Testis (tissue), 3 donors: Measurements from ENCODE around the gene SVEP1. TPM values are rescaled to one million over a fixed set of nuclear protein-coding genes. Genes with fewer than 3 reads are reported as not detected.

ENCODE experiments used
- DNase-seq: peaks from one replicate; pipeline ENCODE4 v3.0.0-alpha.2; 2019
- H3K27ac ChIP-seq, 2 donors: fragments of 200-600 bp; sonication (generic); one replicate each; pipeline ENCODE4 v1.5.1; 2019
- H3K27me3 ChIP-seq: fragments of 200-600 bp; sonication (generic); one replicate; pipeline ENCODE4 v1.5.1; 2019
- H3K36me3 ChIP-seq: fragments of 200-600 bp; sonication (generic); one replicate; pipeline ENCODE4 v1.5.1; 2017; ENCODE audit warnings: low read depth; ENCODE audit errors: missing control alignments
- H3K4me1 ChIP-seq: fragments of 200-600 bp; sonication (generic); one replicate; pipeline ENCODE4 v1.5.1; 2019
- H3K4me3 ChIP-seq, 2 donors: fragments of 200-600 bp; sonication (generic); one replicate each; pipeline ENCODE4 v1.5.1; 2017 to 2019
- H3K9me3 ChIP-seq: fragments of 200-600 bp; sonication (generic); one replicate; pipeline ENCODE4 v1.5.1; 2017
- POLR2A ChIP-seq: fragments of 450-650 bp; IDR thresholded peaks from one replicate; pipeline ENCODE4 v1.6.1; 2017; ENCODE audit warnings: antibody characterized with exemption, mild to moderate bottlenecking, moderate library complexity
- WGBS, 2 donors: methylation state at CpG; one replicate each; pipeline ENCODE4 v1.1.5; 2018; 5-methylcytosine and 5-hydroxymethylcytosine counted together
- intact Hi-C: fragments of 100-400 bp; cut with DNase I; formaldehyde crosslinking; loops from one replicate; pipeline ENCODE4 v1.15.1; 2023; ENCODE audit warnings: low total_unique reads
- polyA plus RNA-seq: library from polyadenylated mRNA; stranded (reverse); fragments of 350-450 nt; fragmentation: Illumina TruSeq; extraction: RNeasy Lipid Tissue Mini Kit (QIAGEN cat#74804); gene quantifications from one replicate; pipeline ENCODE4 v1.2.3, GENCODE V29; 2014; ENCODE audit warnings: low read depth, low replicate concordance; ENCODE audit not compliant: insufficient read depth
- total RNA-seq, 2 donors: library from RNA; depleted of rRNA; stranded (reverse); fragments of >200 nt; gene quantifications; one replicate each; pipeline ENCODE4 v1.2.3, GENCODE V29; 2016
- TF ChIP-seq, protein P1 (sequence below), 3 experiments: fragments of 450-650 bp in 2 of 3; fragments of 200-600 bp in 1 of 3; sonication (generic) in 1 of 3; IDR thresholded peaks; one replicate each; pipeline ENCODE4 v1.5.1; 2016 to 2019; ENCODE audit warnings: antibody characterized with exemption in 3 of 3, mild to moderate bottlenecking in 2 of 3, moderate library complexity in 1 of 3

SVEP1 gene
- total and polyA plus RNA-seq, 3 donors from 2014 or later: 4.6 to 7.9 (median 6.9) TPM

DNA sequence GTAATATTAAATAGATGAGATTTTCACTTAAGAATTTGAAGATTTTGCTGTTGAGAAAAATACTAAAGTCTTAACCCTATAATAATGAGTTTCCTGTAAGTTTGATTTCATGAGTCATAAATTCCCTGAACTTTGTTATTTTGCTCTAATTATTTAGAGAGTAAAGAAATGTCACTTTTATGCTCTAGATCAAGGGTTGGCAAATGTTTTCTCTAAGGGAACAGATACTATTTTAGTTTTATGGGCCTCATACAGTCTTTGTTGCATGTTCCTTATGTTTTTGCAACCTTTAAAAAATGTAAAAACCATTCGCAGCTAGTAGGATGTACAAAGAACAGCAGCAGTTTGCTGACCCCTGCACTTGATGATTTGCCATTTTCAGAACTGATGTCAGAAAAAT lies 241.4 kb downstream of the SVEP1 start:
- Histone ChIP-seq H3K4me3 (no peak overlapping the region), H3K27ac (no peak overlapping the region), H3K36me3 (no peaks in the 10 kb centered on the region), H3K27me3 (no peaks in the 10 kb centered on the region), H3K9me3 (no peaks in the 10 kb centered on the region), H3K4me1 (no peaks in the 10 kb centered on the region)
- WGBS, 2 donors: 62 to 74% methylated on average over 1 of the region's 1 CpG
- DNase-seq: no peak
- intact Hi-C loops: no loop called here
- no peak for TF ChIP-seq POLR2A
- TF ChIP-seq, protein P1, sequence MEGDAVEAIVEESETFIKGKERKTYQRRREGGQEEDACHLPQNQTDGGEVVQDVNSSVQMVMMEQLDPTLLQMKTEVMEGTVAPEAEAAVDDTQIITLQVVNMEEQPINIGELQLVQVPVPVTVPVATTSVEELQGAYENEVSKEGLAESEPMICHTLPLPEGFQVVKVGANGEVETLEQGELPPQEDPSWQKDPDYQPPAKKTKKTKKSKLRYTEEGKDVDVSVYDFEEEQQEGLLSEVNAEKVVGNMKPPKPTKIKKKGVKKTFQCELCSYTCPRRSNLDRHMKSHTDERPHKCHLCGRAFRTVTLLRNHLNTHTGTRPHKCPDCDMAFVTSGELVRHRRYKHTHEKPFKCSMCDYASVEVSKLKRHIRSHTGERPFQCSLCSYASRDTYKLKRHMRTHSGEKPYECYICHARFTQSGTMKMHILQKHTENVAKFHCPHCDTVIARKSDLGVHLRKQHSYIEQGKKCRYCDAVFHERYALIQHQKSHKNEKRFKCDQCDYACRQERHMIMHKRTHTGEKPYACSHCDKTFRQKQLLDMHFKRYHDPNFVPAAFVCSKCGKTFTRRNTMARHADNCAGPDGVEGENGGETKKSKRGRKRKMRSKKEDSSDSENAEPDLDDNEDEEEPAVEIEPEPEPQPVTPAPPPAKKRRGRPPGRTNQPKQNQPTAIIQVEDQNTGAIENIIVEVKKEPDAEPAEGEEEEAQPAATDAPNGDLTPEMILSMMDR (IDR thresholded peaks at IDR 0.05): no peak

DNA sequence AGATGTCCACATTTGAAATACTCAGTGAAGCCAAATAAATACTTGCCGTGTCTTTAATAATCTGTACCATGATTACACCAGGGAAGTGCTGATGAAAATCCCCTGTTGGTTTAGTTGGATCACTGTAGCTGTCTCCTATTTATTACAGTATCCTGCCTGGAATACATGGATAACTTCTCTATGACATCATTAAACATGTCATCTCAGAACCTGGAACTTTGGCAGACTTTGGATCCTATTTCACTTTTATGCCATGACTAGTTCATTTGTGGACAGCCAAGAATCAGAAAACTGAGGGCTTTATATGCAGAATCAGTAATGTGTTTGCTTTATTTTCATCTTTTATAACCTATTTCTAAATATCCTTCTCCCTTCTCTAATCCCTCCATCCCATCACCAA lies 241.8 kb downstream of the SVEP1 start, which contains the start of gene TXNDC8:
Gene TXNDC8, minus strand, starts transcription at position 137 of the 400 bp plus-strand sequence.
- H3K4me3 ChIP-seq: no peak within 1 kb of the TSS
- H3K27ac ChIP-seq: no peak within 1 kb of the TSS
- WGBS, 2 donors: 68 to 73% methylated on average over 1 of the region's 1 CpG
- TF ChIP-seq POLR2A: no peak
- TF ChIP-seq, protein P1 (IDR thresholded peaks at IDR 0.05): no peak
- H3K9me3 ChIP-seq: no peaks in the 10 kb centered on the region
- H3K36me3 ChIP-seq: no peaks in the 10 kb centered on the region
- intact Hi-C loops: no loop called here
- H3K4me1 ChIP-seq: no peaks in the 10 kb centered on the region
- no peak for DNase-seq
- no peaks in the 10 kb centered on the region for H3K27me3 ChIP-seq

DNA sequence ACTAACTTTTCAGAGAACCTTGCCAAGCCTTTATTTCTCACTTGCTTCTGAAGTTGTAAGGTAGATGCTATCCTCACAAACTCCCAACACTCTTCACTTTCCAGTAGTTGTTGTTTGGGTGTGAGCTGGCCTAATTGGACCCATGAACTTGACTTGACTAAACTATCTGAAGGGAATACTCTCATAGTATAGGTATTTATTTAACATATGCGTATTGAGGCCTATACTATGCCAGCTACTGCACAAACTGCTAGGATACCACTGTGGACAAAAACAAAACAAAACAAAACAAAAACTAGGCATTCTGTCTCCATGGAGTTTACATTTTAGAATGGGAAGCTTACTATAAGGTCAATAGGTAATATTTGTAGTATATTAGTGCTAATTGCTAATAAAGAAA lies 243.2 kb downstream of the SVEP1 start:
- no peaks in the 10 kb centered on the region for H3K36me3 ChIP-seq
- 95 to 100% methylated on average over 1 of the region's 1 CpG for WGBS, 2 donors
- TF ChIP-seq POLR2A: no peak
- TF ChIP-seq, protein P1 (IDR thresholded peaks at IDR 0.05): no peak
- H3K4me3 ChIP-seq: no peak overlapping the region
- intact Hi-C loops: no loop called here
- H3K27ac ChIP-seq: no peak overlapping the region
- H3K4me1 ChIP-seq: no peaks in the 10 kb centered on the region
- no peaks in the 10 kb centered on the region for H3K27me3 ChIP-seq
- DNase-seq: no peak
- H3K9me3 ChIP-seq: no peaks in the 10 kb centered on the region

DNA sequence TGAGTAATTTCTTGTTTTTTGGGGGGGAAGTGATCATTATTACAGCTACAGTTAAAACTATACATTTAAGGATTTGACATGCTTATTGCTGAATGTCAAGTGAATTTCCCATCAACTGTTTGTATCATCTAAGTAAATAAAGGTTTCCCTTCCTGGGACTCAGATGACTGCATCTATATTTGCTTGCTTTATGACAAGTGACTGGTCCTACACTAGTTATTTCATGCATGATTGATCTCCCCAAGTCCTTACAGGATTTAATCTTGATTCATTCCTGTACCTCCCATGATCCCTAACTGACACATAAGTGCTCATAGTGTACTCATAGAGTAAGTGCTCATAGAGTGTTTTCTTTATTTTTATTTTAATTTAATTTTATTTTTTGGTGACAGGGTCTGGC lies 244.7 kb downstream of the SVEP1 start:
- Histone ChIP-seq H3K4me3 (no peak overlapping the region), H3K27ac (no peak overlapping the region), H3K27me3 (no peaks in the 10 kb centered on the region), H3K4me1 (no peaks in the 10 kb centered on the region), H3K36me3 (no peaks in the 10 kb centered on the region), H3K9me3 (no peaks in the 10 kb centered on the region)
- DNase-seq: no peak
- TF ChIP-seq, protein P1 (IDR thresholded peaks at IDR 0.05): no peak
- no peak for TF ChIP-seq POLR2A
- intact Hi-C loops: no loop called here

DNA sequence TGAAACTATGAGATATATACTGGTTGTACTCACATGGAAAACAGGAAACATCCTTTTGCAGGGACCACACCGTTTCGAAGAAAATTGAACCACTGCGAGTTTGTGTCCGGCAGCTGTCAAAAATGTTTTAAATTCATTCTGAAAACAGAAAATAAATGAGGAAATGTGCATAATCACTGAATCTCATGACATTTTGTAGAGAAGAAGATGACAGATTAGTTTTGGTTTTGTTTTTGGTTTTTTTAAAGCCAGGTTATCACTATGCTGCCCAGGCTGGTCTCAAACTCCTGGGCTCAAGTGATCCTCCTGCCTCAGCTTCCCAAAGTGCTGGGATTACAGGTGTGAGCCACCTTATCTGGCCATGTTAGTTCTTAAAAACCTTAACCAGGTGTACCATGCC lies 245.4 kb downstream of the SVEP1 start:
- Histone ChIP-seq H3K4me1 (no peaks in the 10 kb centered on the region), H3K27ac (no peak overlapping the region), H3K4me3 (no peak overlapping the region), H3K36me3 (no peaks in the 10 kb centered on the region), H3K27me3 (no peaks in the 10 kb centered on the region), H3K9me3 (no peaks in the 10 kb centered on the region)
- intact Hi-C loops: no loop called here
- TF ChIP-seq, protein P1 (IDR thresholded peaks at IDR 0.05): no peak
- no peak for TF ChIP-seq POLR2A
- WGBS, 2 donors: 83 to 91% methylated on average over 4 of the region's 4 CpGs
- DNase-seq: no peak
